Measurements from ENCODE around the gene ZNF282.

ZNF282 gene

GRCh38 chr7:149198161-149198816 is 2.9 kb downstream of the ZNF282 start:
- H3K4me3 ChIP-seq (IDR thresholded peaks at IDR 0.05; ENCODE audit: insufficient read depth, low read depth, low read length): no peak overlapping the region
- TF ChIP-seq CTCF (conservative IDR thresholded peaks at IDR 0.05; ENCODE audit: low read depth, low read length): no peak
- no peak overlapping the region for H2AFZ ChIP-seq (ENCODE audit: low read depth)
- no peaks in the 10 kb centered on the region for H3K27me3 ChIP-seq (ENCODE audit: insufficient read depth, low read depth)
- no peak overlapping the region for H3K27ac ChIP-seq
- H4K20me1 ChIP-seq (ENCODE audit: insufficient read depth): no peaks in the 10 kb centered on the region
- no peak overlapping the region for H3K9ac ChIP-seq
- H3K79me2 ChIP-seq (ENCODE audit: insufficient read depth, low read depth): peaks cover 30% of the 10 kb centered on the region
- H3K4me1 ChIP-seq (ENCODE audit: low read depth, poor library complexity, severe bottlenecking): peaks cover 16% of the 10 kb centered on the region
- no peak overlapping the region for H3K4me2 ChIP-seq
- H3K36me3 ChIP-seq (ENCODE audit: insufficient read depth): peaks cover 35% of the 10 kb centered on the region; the same call in 1 of the 2 replicates

DNA sequence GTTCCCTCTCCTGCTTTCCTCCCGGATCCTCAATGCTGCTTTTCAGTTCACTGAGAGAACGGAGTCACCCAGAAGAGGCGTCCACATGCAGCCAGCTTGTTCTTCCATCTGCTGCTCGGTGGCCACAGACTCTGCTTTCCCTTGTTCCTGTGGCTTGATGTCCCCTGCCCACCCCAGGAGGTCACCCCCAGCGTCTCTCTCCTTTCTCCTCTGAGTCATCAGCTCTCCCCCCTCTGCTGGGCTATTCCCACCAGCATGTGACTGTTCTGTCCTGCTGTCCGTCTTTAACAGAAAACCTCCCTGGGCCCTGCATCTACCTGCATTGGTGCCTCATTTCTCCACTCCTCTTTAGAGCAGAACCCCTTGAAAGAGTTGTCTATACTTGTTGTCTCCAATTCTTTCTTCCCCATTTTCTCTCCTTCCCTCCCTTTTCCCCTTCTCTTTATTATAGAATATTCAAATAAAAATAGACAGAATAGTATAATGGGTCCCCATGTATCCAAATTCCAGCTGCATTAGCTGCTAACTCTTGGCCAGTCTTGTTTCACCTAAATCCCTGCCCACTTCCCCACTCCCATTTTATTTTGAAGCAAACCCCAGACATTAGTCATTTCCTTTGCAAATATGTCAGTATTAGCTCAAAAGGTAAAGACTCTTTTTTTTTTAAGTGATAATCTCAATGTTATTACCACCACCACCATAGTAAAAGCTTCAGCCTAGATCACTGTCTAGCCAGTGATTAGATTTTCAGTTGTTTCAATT is 4.1 kb downstream of the ZNF282 start:
- no peak overlapping the region for H3K27ac ChIP-seq
- no peak for TF ChIP-seq CTCF (conservative IDR thresholded peaks at IDR 0.05; ENCODE audit: low read depth, low read length)
- no peak overlapping the region for H3K4me3 ChIP-seq (IDR thresholded peaks at IDR 0.05; ENCODE audit: insufficient read depth, low read depth, low read length)
- no peak overlapping the region for H2AFZ ChIP-seq (ENCODE audit: low read depth)
- peaks cover 39% of the 10 kb centered on the region for H3K79me2 ChIP-seq (ENCODE audit: insufficient read depth, low read depth)
- no peak overlapping the region for H3K9ac ChIP-seq
- peaks cover 42% of the 10 kb centered on the region; the same call in 1 of the 2 replicates for H3K36me3 ChIP-seq (ENCODE audit: insufficient read depth)
- H3K4me1 ChIP-seq (ENCODE audit: low read depth, poor library complexity, severe bottlenecking): peaks cover 16% of the 10 kb centered on the region
- no peaks in the 10 kb centered on the region for H4K20me1 ChIP-seq (ENCODE audit: insufficient read depth)
- H3K27me3 ChIP-seq (ENCODE audit: insufficient read depth, low read depth): no peaks in the 10 kb centered on the region
- H3K4me2 ChIP-seq: no peak overlapping the region

GRCh38 chr7:149202831-149203231 is 7.5 kb downstream of the ZNF282 start:
- no peaks in the 10 kb centered on the region for H3K4me1 ChIP-seq (ENCODE audit: low read depth, poor library complexity, severe bottlenecking)
- no peak for TF ChIP-seq CTCF (conservative IDR thresholded peaks at IDR 0.05; ENCODE audit: low read depth, low read length)
- H2AFZ ChIP-seq (ENCODE audit: low read depth): no peak overlapping the region
- H3K79me2 ChIP-seq (ENCODE audit: insufficient read depth, low read depth): peaks cover 22% of the 10 kb centered on the region; the same call in 1 of the 2 replicates
- H3K27me3 ChIP-seq (ENCODE audit: insufficient read depth, low read depth): no peaks in the 10 kb centered on the region
- no peak overlapping the region for H3K27ac ChIP-seq
- no peak overlapping the region for H3K4me2 ChIP-seq
- peaks cover 42% of the 10 kb centered on the region; the same call in 1 of the 2 replicates for H3K36me3 ChIP-seq (ENCODE audit: insufficient read depth)
- no peak overlapping the region for H3K9ac ChIP-seq
- H3K4me3 ChIP-seq (IDR thresholded peaks at IDR 0.05; ENCODE audit: insufficient read depth, low read depth, low read length): no peak overlapping the region
- no peaks in the 10 kb centered on the region for H4K20me1 ChIP-seq (ENCODE audit: insufficient read depth)

DNA sequence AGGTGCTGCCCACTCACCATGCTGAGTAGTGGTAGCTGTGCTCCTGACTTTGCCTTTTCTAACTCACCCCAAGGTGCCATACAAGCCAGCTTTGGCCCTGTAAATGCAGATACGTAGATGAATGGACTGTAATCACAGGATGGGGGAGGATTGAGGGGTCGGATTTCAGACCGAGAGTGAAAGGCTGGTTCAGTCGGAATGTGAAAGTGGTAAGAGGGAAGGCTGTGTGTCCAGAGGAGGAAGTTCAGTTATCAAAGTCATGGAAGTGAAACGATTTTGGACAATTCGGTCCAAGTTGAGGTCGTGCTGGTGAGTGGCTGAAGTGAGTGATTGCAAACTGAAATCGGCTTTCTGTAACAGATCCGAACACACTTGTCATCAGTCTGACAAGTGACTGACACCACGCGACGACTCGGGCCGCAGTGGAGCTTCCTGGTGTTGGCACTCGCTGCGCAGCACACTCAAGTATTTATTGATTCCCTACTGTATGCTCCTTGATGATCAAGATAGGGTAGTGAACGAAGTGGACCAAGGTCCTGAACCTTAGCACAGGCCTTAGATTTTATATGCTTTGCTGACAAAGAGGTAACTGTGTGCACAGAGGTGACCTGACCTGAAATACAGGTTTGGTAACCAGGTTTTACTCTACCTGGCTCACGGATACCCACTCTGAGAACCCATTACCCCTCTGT is 10.5 kb downstream of the ZNF282 start:
- Histone ChIP-seq H3K27me3 (ENCODE audit: insufficient read depth, low read depth) (no peaks in the 10 kb centered on the region), H3K36me3 (ENCODE audit: insufficient read depth) (peaks cover 22% of the 10 kb centered on the region; the same call in 1 of the 2 replicates), H4K20me1 (ENCODE audit: insufficient read depth) (no peaks in the 10 kb centered on the region), H3K27ac (no peak overlapping the region), H3K4me2 (no peak overlapping the region), H2AFZ (ENCODE audit: low read depth) (no peak overlapping the region), H3K9ac (no peak overlapping the region), H3K79me2 (ENCODE audit: insufficient read depth, low read depth) (peaks cover 12% of the 10 kb centered on the region; the same call in 1 of the 2 replicates), H3K4me1 (ENCODE audit: low read depth, poor library complexity, severe bottlenecking) (no peaks in the 10 kb centered on the region), H3K4me3 (IDR thresholded peaks at IDR 0.05; ENCODE audit: insufficient read depth, low read depth, low read length) (no peak overlapping the region)
- no peak for TF ChIP-seq CTCF (conservative IDR thresholded peaks at IDR 0.05; ENCODE audit: low read depth, low read length)

All from KMS-11 (cell line).